SU-DHL-6 (cell line): ENCODE results near the gene OTUD7B.

Source experiments
- H2AFZ ChIP-seq: fragments of 200-600 bp; sonication (generic); 2 replicates; pipeline ENCODE4 v1.6.1; 2014; ENCODE audit warnings: low read depth, mild to moderate bottlenecking, moderate library complexity, mixed read lengths, antibody characterized with exemption, low read length; ENCODE audit not compliant: severe bottlenecking
- H3F3A ChIP-seq: fragments of 200-600 bp; shearing (Covaris generic); 2 replicates; pipeline ENCODE4 v1.6.0; 2016; ENCODE audit warnings: antibody characterized with exemption, mild to moderate bottlenecking; ENCODE audit not compliant: insufficient read depth
- H3K27ac ChIP-seq: fragments of 200-600 bp; sonication (generic); 2 replicates; pipeline ENCODE4 v1.5.1; 2016; ENCODE audit warnings: low read depth, mild to moderate bottlenecking, low read length, moderate library complexity, mixed read lengths
- H3K27me3 ChIP-seq: fragments of 200-600 bp; sonication (generic), shearing (Covaris generic); 2 replicates; pipeline ENCODE4 v1.6.0; 2014; ENCODE audit warnings: mild to moderate bottlenecking, low read length
- H3K36me3 ChIP-seq: fragments of 200-600 bp; sonication (generic); 2 replicates; pipeline ENCODE4 v1.6.1; 2014; ENCODE audit warnings: mild to moderate bottlenecking, low read length, mixed read lengths
- H3K4me2 ChIP-seq: fragments of 300-600, 200-600 bp; shearing (Covaris generic), sonication (generic); 2 replicates; pipeline ENCODE4 v1.6.0; 2014; ENCODE audit warnings: low read length, low read depth, mild to moderate bottlenecking; ENCODE audit not compliant: poor library complexity, severe bottlenecking
- H3K4me3 ChIP-seq: fragments of 200-600 bp; sonication (generic); 2 replicates; pipeline ENCODE4 v1.5.1; 2014; ENCODE audit warnings: antibody characterized with exemption, low read length, mild to moderate bottlenecking, mixed read lengths; ENCODE audit not compliant: insufficient read depth, poor library complexity, severe bottlenecking
- H3K79me2 ChIP-seq: fragments of 200-600 bp; sonication (generic); 2 replicates; pipeline ENCODE4 v1.6.1; 2014; ENCODE audit warnings: mild to moderate bottlenecking, low read length, moderate library complexity; ENCODE audit not compliant: insufficient read depth
- H3K9ac ChIP-seq: fragments of 200-600 bp; sonication (generic); 2 replicates; pipeline ENCODE4 v1.7.0; 2014; ENCODE audit warnings: mild to moderate bottlenecking, low read length
- H3K9me2 ChIP-seq: fragments of 200-600 bp; sonication (generic); replicated peaks from 2 replicates; pipeline ENCODE4 v1.6.1; 2014; ENCODE audit warnings: low read length; ENCODE audit not compliant: insufficient read depth
- H3K9me3 ChIP-seq: fragments of 200-600 bp; sonication (generic); 2 replicates; pipeline ENCODE4 v1.6.1; 2014; ENCODE audit warnings: low read length, mixed read lengths; ENCODE audit not compliant: insufficient read depth
- H4K20me1 ChIP-seq: fragments of 200-600 bp; sonication (generic); 2 replicates; pipeline ENCODE4 v1.6.1; 2014; ENCODE audit warnings: low read depth, mild to moderate bottlenecking, antibody characterized with exemption, low read length, moderate library complexity, mixed read lengths
- EZH2phosphoT487 ChIP-seq: fragments of 200-600 bp; sonication (generic), shearing (Covaris generic); conservative IDR thresholded peaks from 2 replicates; pipeline ENCODE4 v1.6.1; 2018; ENCODE audit warnings: mild to moderate bottlenecking, antibody characterized with exemption, low read length, moderate library complexity, mixed read lengths
- TF ChIP-seq, protein P1 (sequence below): fragments of 200-600 bp; sonication (generic); IDR thresholded peaks from one replicate; pipeline ENCODE4 v1.5.1; 2017; ENCODE audit warnings: antibody characterized with exemption, mild to moderate bottlenecking, low read length, moderate library complexity; ENCODE audit not compliant: insufficient read depth, poor library complexity, severe bottlenecking

Gene OTUD7B

DNA sequence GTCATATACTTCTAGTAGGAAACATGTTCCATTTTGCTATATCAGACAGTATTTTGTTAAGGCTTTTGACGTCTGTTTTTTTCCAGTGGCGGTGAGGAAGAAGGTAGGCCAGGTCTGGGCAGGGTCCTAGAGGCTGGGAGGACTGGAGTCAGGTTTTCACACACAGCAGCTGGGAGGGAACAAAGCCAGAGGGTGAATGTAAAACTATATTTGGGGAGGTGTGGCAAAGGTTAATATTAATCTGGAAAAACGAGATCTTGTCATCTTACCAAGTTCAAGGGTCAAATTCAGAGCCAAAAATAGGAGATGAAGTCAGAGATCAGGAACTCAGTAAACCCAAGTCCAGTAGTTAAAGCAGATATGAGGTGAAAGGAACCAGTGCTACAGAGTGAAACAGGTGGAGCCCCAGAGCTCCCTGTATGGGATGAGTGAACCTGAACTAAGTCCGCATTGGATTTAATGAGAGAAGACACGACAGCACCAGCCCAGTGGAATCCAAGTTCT lies 10.7 kb upstream of the OTUD7B start:
- H3K27me3 ChIP-seq: no peaks in the 10 kb centered on the region

DNA sequence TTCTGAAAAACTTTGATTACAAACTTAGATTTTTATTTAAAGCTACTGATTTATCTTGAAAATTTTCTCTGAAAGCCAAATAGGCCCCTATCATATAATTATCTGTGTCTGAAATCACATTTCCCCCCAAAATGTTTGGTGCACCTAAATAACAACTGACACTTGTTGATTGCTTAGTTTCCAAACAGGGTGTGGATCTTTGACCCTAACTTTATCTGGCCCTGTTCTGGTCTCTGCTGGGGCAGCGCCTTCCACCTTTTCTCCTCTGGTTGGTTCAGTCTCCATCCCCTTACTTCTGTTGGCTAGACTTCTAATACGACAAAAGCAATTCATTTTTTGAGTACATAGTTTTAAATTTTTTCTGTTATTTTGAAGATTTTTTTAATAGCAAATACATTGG lies 10.2 kb upstream of the OTUD7B start:
- Histone ChIP-seq H3K9me3 (no peaks in the 10 kb centered on the region), H3K36me3 (no peaks in the 10 kb centered on the region)

More for the DNA sequence above, 10.7 kb upstream of the OTUD7B start:
- Histone ChIP-seq H3K4me3 (no peak overlapping the region), H3K9ac (no peak overlapping the region), H3K27ac (no peak overlapping the region), H4K20me1 (no peaks in the 10 kb centered on the region), H3K36me3 (no peaks in the 10 kb centered on the region), H3F3A (no peaks in the 10 kb centered on the region), H2AFZ (no peak overlapping the region), H3K4me2 (no peak overlapping the region), H3K9me3 (no peaks in the 10 kb centered on the region), H3K9me2 (no peaks in the 10 kb centered on the region), H3K79me2 (no peaks in the 10 kb centered on the region)
- TF ChIP-seq, protein P1, sequence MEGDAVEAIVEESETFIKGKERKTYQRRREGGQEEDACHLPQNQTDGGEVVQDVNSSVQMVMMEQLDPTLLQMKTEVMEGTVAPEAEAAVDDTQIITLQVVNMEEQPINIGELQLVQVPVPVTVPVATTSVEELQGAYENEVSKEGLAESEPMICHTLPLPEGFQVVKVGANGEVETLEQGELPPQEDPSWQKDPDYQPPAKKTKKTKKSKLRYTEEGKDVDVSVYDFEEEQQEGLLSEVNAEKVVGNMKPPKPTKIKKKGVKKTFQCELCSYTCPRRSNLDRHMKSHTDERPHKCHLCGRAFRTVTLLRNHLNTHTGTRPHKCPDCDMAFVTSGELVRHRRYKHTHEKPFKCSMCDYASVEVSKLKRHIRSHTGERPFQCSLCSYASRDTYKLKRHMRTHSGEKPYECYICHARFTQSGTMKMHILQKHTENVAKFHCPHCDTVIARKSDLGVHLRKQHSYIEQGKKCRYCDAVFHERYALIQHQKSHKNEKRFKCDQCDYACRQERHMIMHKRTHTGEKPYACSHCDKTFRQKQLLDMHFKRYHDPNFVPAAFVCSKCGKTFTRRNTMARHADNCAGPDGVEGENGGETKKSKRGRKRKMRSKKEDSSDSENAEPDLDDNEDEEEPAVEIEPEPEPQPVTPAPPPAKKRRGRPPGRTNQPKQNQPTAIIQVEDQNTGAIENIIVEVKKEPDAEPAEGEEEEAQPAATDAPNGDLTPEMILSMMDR: no peak
- TF ChIP-seq EZH2phosphoT487: no peak

DNA sequence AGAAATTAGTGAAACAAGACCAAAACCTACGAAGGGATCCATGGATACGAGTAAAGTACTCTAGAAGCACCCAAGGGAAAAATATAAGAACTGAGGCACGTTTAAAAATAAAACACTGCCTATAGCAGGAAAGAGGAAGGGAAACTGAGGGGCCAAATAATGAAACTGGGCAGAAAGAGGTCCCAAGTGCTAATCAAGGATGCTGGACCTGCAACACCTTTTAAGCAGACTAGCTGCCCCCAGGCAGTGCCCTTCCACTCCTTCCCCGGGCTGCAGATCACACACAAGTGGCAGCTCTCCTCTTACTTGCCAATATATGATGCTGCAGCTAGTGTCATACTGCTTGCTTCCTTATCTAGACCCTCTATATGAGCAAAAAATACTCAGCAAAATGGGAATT lies 7.6 kb upstream of the OTUD7B start:
- H3K9ac ChIP-seq: no peak overlapping the region
- H3F3A ChIP-seq: no peaks in the 10 kb centered on the region
- H3K4me2 ChIP-seq: no peak overlapping the region
- no peak for TF ChIP-seq EZH2phosphoT487
- TF ChIP-seq, protein P1: no peak
- H4K20me1 ChIP-seq: no peaks in the 10 kb centered on the region
- H3K4me3 ChIP-seq: no peak overlapping the region
- no peaks in the 10 kb centered on the region for H3K27me3 ChIP-seq
- H3K79me2 ChIP-seq: no peaks in the 10 kb centered on the region
- no peaks in the 10 kb centered on the region for H3K9me2 ChIP-seq
- H2AFZ ChIP-seq: no peak overlapping the region
- H3K36me3 ChIP-seq: no peaks in the 10 kb centered on the region
- no peaks in the 10 kb centered on the region for H3K9me3 ChIP-seq
- H3K27ac ChIP-seq: no peak overlapping the region

More for the DNA sequence above, 10.2 kb upstream of the OTUD7B start:
- Histone ChIP-seq H3K27me3 (no peaks in the 10 kb centered on the region), H3K27ac (no peak overlapping the region), H3K4me2 (no peak overlapping the region), H3K79me2 (no peaks in the 10 kb centered on the region), H3K9me2 (no peaks in the 10 kb centered on the region), H2AFZ (no peak overlapping the region), H3K9ac (no peak overlapping the region), H3K4me3 (no peak overlapping the region), H4K20me1 (no peaks in the 10 kb centered on the region), H3F3A (no peaks in the 10 kb centered on the region)
- no peak for TF ChIP-seq EZH2phosphoT487
- TF ChIP-seq, protein P1: no peak
